Left ventricle myocardium inferior (tissue), 1 donor: Measurements from ENCODE around the gene DBF4B. TPM values are rescaled to one million over a fixed set of nuclear protein-coding genes. Genes with fewer than 3 reads are reported as not detected.
A peak's percentile ranks its signal among the peaks of the same experiment; 100 is the strongest.

Experiments used
- DNase-seq: peaks from one replicate; pipeline ENCODE4 v3.0.0-alpha.2; 2020
- H3K27ac ChIP-seq: fragments of 200-600 bp; replicated peaks from 2 replicates; pipeline ENCODE4 v1.8.0; 2021
- H3K27me3 ChIP-seq: fragments of 200-600 bp; 2 replicates; pipeline ENCODE4 v1.8.0; 2021; ENCODE audit warnings: low read depth
- H3K36me3 ChIP-seq: fragments of 200-600 bp; 2 replicates; pipeline ENCODE4 v1.8.0; 2021
- H3K4me1 ChIP-seq: fragments of 200-600 bp; 2 replicates; pipeline ENCODE4 v1.8.0; 2021
- H3K4me3 ChIP-seq: fragments of 200-600 bp; 2 replicates; pipeline ENCODE4 v1.8.0; 2021; ENCODE audit warnings: mild to moderate bottlenecking, moderate library complexity
- H3K9me3 ChIP-seq: fragments of 200-600 bp; replicated peaks from 2 replicates; pipeline ENCODE4 v1.8.0; 2021
- CTCF ChIP-seq: fragments of 200-600 bp; IDR thresholded peaks from 2 replicates; pipeline ENCODE4 v1.8.0; 2021; ENCODE audit warnings: antibody characterized with exemption, mild to moderate bottlenecking, borderline replicate concordance
- intact Hi-C: fragments of 100-400 bp; cut with micrococcal nuclease; formaldehyde crosslinking; loops from one replicate; pipeline ENCODE4 v1.11.0; 2022
- total RNA-seq: library from RNA; stranded (reverse); fragmentation: NEBNext Ultra II Directional; extraction: Animal tissue kit (Norgen Biotek cat#: 25700); gene quantifications from one replicate; pipeline ENCODE4 v1.2.1, GENCODE V29; 2021
- donor health status: DM: no; HTN: yes; CAD: no; lungs with severe emphysema.

DBF4B gene
- total RNA-seq, 1 donor from 2014 or later, result 5.7 TPM

GRCh38 chr17:44775838-44776621, 67.6 kb downstream of the DBF4B start:
- no peak for DNase-seq
- peak overlapping the region; percentile 79 for H3K4me3 ChIP-seq
- peaks cover 25% of the 10 kb centered on the region for H3K27me3 ChIP-seq
- intact Hi-C loops, result loop anchor here (10.0 kb wide), 1 partner anchor 239 kb away; no protein-coding TSS in a partner anchor
- H3K4me1 ChIP-seq, result peaks cover 40% of the 10 kb centered on the region
- no peaks in the 10 kb centered on the region for H3K36me3 ChIP-seq
- TF ChIP-seq CTCF, result no peak
- H3K9me3 ChIP-seq, result no peaks in the 10 kb centered on the region
- peak overlapping the region; percentile 53 for H3K27ac ChIP-seq

- intact Hi-C loops, result loop anchor here (10.0 kb wide), 1 partner anchor 238 kb away; no protein-coding TSS in a partner anchor
- H3K4me1 ChIP-seq, result peaks cover 48% of the 10 kb centered on the region
- no peak for TF ChIP-seq CTCF
- H3K36me3 ChIP-seq, result no peaks in the 10 kb centered on the region
- DNase-seq, result no peak
- peak overlapping the region; percentile 79 for H3K4me3 ChIP-seq
- H3K9me3 ChIP-seq, result no peaks in the 10 kb centered on the region
- no peak overlapping the region for H3K27ac ChIP-seq
- H3K27me3 ChIP-seq, result peaks cover 20% of the 10 kb centered on the region
These were observed 68.3 kb downstream of the DBF4B start for GRCh38 chr17:44776628-44777393.

- peaks cover 57% of the 10 kb centered on the region for H3K4me1 ChIP-seq
- intact Hi-C loops, result loop anchor here (2.0 to 10.0 kb wide), 2 partner anchors 87 to 237 kb away; no protein-coding TSS in a partner anchor
These were observed 69.2 kb downstream of the DBF4B start for GRCh38 chr17:44777394-44778348.

GRCh38 chr17:44778656-44779210, 70.3 kb downstream of the DBF4B start:
- no peaks in the 10 kb centered on the region for H3K9me3 ChIP-seq
- intact Hi-C loops, result loop anchor here (2.0 to 10.0 kb wide), 2 partner anchors 86 to 236 kb away; no protein-coding TSS in a partner anchor
- H3K4me1 ChIP-seq, result peaks cover 67% of the 10 kb centered on the region
- H3K4me3 ChIP-seq, result peak overlapping the region; percentile 63
- DNase-seq, result no peak
- no peak for TF ChIP-seq CTCF
- H3K27me3 ChIP-seq, result peaks cover 1% of the 10 kb centered on the region
- H3K36me3 ChIP-seq, result no peaks in the 10 kb centered on the region
- H3K27ac ChIP-seq, result peak overlapping the region; percentile 93

More at GRCh38 chr17:44777394-44778348, 69.2 kb downstream of the DBF4B start:
- no peak for TF ChIP-seq CTCF
- H3K27me3 ChIP-seq, result peaks cover 12% of the 10 kb centered on the region
- no peak overlapping the region for H3K27ac ChIP-seq
- no peaks in the 10 kb centered on the region for H3K36me3 ChIP-seq
- DNase-seq, result no peak
- no peak overlapping the region for H3K4me3 ChIP-seq
- H3K9me3 ChIP-seq, result no peaks in the 10 kb centered on the region
